MM.1S (cell line): Measurements from ENCODE around the gene HS6ST3.

Experiments
- DNase-seq: peaks from one replicate; pipeline ENCODE4 v3.0.0-alpha.2; 2015
- H2AFZ ChIP-seq: fragments of 300-600 bp; sonication (generic); 2 replicates; pipeline ENCODE4 v1.6.0; 2016; ENCODE audit warnings: antibody characterized with exemption, low read length
- H3F3A ChIP-seq: fragments of 300-600 bp; sonication (generic); 2 replicates; pipeline ENCODE4 v1.6.1; 2016; ENCODE audit warnings: mild to moderate bottlenecking, antibody characterized with exemption, low read length, moderate library complexity, mixed read lengths; ENCODE audit not compliant: insufficient read depth
- H3K27ac ChIP-seq: fragments of 300-600 bp; sonication (generic); 2 replicates; pipeline ENCODE4 v1.5.1; 2016; ENCODE audit warnings: mild to moderate bottlenecking, low read length
- H3K27me3 ChIP-seq: fragments of 300-600 bp; sonication (generic); replicated peaks from 2 replicates; pipeline ENCODE4 v1.6.0; 2016; ENCODE audit warnings: low read length; ENCODE audit not compliant: insufficient read depth
- H3K36me3 ChIP-seq: fragments of 300-600 bp; sonication (generic); replicated peaks from 2 replicates; pipeline ENCODE4 v1.6.1; 2016; ENCODE audit warnings: mild to moderate bottlenecking, low read length, mixed read lengths; ENCODE audit not compliant: insufficient read depth
- H3K4me1 ChIP-seq: fragments of 300-600 bp; sonication (generic); 2 replicates; pipeline ENCODE4 v1.6.1; 2016; ENCODE audit warnings: low read length, mixed read lengths
- H3K4me2 ChIP-seq: fragments of 300-600 bp; sonication (generic); 2 replicates; pipeline ENCODE4 v1.6.0; 2016; ENCODE audit warnings: low read depth, low read length
- H3K4me3 ChIP-seq: fragments of 300-600 bp; sonication (generic); 2 replicates; pipeline ENCODE4 v1.5.1; 2016; ENCODE audit warnings: low read length, mixed read lengths
- H3K79me2 ChIP-seq: fragments of 300-600 bp; sonication (generic); 2 replicates; pipeline ENCODE4 v1.6.1; 2016; ENCODE audit warnings: mixed run types, low read length, mixed read lengths
- H3K9ac ChIP-seq: fragments of 300-600 bp; sonication (generic); 2 replicates; pipeline ENCODE4 v1.6.1; 2016; ENCODE audit warnings: low read length, mixed read lengths
- H3K9me2 ChIP-seq: fragments of 300-600 bp; sonication (generic); replicated peaks from 2 replicates; pipeline ENCODE4 v1.6.1; 2016; ENCODE audit warnings: mild to moderate bottlenecking, low read length, mixed read lengths; ENCODE audit not compliant: insufficient read depth
- H3K9me3 ChIP-seq: fragments of 300-600 bp; sonication (generic); replicated peaks from 2 replicates; pipeline ENCODE4 v1.6.1; 2016; ENCODE audit warnings: mild to moderate bottlenecking, low read length, mixed read lengths; ENCODE audit not compliant: insufficient read depth
- H4K20me1 ChIP-seq: fragments of 300-600 bp; sonication (generic); 2 replicates; pipeline ENCODE4 v1.6.1; 2016; ENCODE audit warnings: mild to moderate bottlenecking, low read length, moderate library complexity, mixed read lengths; ENCODE audit not compliant: insufficient read depth
- CTCF ChIP-seq: fragments of 300-600 bp; sonication (generic); IDR thresholded peaks from 2 replicates; pipeline ENCODE4 v1.5.1; 2016; ENCODE audit warnings: antibody characterized with exemption, low read length, mixed read lengths
- EZH2 ChIP-seq: fragments of 300-600 bp; sonication (generic); optimal IDR thresholded peaks from 2 replicates; pipeline ENCODE3; 2017; ENCODE audit warnings: low read depth, mild to moderate bottlenecking, antibody characterized with exemption, low read length, mixed read lengths
- EZH2phosphoT487 ChIP-seq: fragments of 300-600 bp; sonication (generic); IDR thresholded peaks from 2 replicates; pipeline ENCODE4 v1.6.1; 2018; ENCODE audit warnings: antibody characterized with exemption, low read length

The HS6ST3 gene

DNA sequence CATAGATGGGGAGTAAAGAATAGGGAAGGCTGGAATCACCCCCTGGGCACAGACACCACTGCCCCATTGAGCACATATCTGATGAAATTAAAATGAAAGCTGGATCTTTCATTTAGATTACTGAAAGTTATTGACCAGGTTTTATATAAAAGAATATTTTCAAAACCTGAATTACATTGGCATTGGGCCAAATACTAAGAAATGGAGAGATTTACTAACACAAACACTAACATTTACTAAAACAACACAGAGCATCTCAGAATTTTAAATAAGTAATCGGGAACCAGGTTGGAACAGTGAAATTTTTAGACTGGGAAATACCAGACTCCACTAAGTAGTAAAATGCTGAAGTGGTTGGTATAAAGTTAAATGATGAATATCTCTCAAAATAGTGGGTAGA, 88.9 kb downstream of the HS6ST3 start:
- Histone ChIP-seq H3F3A (no peaks in the 10 kb centered on the region), H2AFZ (no peak overlapping the region), H3K27me3 (no peaks in the 10 kb centered on the region), H4K20me1 (no peaks in the 10 kb centered on the region), H3K9me2 (no peaks in the 10 kb centered on the region), H3K4me3 (no peak overlapping the region), H3K4me1 (no peaks in the 10 kb centered on the region), H3K79me2 (no peaks in the 10 kb centered on the region), H3K27ac (no peak overlapping the region), H3K36me3 (no peaks in the 10 kb centered on the region), H3K9me3 (no peaks in the 10 kb centered on the region), H3K9ac (no peak overlapping the region), H3K4me2 (no peak overlapping the region)
- TF ChIP-seq EZH2 (no peak), EZH2phosphoT487 (no peak), CTCF (no peak)
- no peak for DNase-seq

- DNase-seq, result no peak
- Histone ChIP-seq H3K4me3 (no peak overlapping the region), H2AFZ (no peak overlapping the region), H3K9me3 (no peaks in the 10 kb centered on the region), H3K27me3 (no peaks in the 10 kb centered on the region), H3K9ac (no peak overlapping the region), H3K27ac (no peak overlapping the region), H3K4me1 (no peaks in the 10 kb centered on the region), H3K79me2 (no peaks in the 10 kb centered on the region), H3K4me2 (no peak overlapping the region), H3K9me2 (no peaks in the 10 kb centered on the region), H4K20me1 (no peaks in the 10 kb centered on the region), H3F3A (no peaks in the 10 kb centered on the region), H3K36me3 (no peaks in the 10 kb centered on the region)
- TF ChIP-seq EZH2 (no peak), CTCF (no peak), EZH2phosphoT487 (no peak)
These were observed 89.4 kb downstream of the HS6ST3 start for GRCh38 chr13:96179309-96179708.

- H3K79me2 ChIP-seq, result no peaks in the 10 kb centered on the region
- no peak overlapping the region for H2AFZ ChIP-seq
- H4K20me1 ChIP-seq, result no peaks in the 10 kb centered on the region
- no peak for TF ChIP-seq EZH2
- TF ChIP-seq CTCF, result no peak
- no peak for TF ChIP-seq EZH2phosphoT487
- H3K9ac ChIP-seq, result no peak overlapping the region
- H3K27me3 ChIP-seq, result no peaks in the 10 kb centered on the region
- H3K4me3 ChIP-seq, result no peak overlapping the region
- no peaks in the 10 kb centered on the region for H3K9me3 ChIP-seq
- no peak for DNase-seq
- no peaks in the 10 kb centered on the region for H3K36me3 ChIP-seq
- no peaks in the 10 kb centered on the region for H3K4me1 ChIP-seq
- no peaks in the 10 kb centered on the region for H3F3A ChIP-seq
- no peak overlapping the region for H3K27ac ChIP-seq
- H3K4me2 ChIP-seq, result no peak overlapping the region
- no peaks in the 10 kb centered on the region for H3K9me2 ChIP-seq
These were observed 92.0 kb downstream of the HS6ST3 start for GRCh38 chr13:96181911-96182310.
